GM13977 (cell line): ENCODE results near the gene ITPK1.

Source experiments
- DNase-seq: peaks from one replicate; pipeline ENCODE4 v3.0.0; 2012; ENCODE audit warnings: low spot score
- in situ Hi-C: fragments of 300-500 bp; cut with MboI; formaldehyde crosslinking; loops from one replicate; pipeline ENCODE4 v1.12.0; 2022; ENCODE audit warnings: low sequenced_read_pairs, low pct_unique_long_range_greater_than_20kb, mixed read lengths, inconsistent platforms; ENCODE audit not compliant: unreplicated experiment
- TF ChIP-seq, protein P1 (sequence below): IDR thresholded peaks from 2 replicates; pipeline ENCODE4 v1.5.1; 2012; ENCODE audit warnings: mild to moderate bottlenecking, control low read depth; ENCODE audit not compliant: insufficient read depth; ENCODE audit errors: extremely low read depth, missing control alignments

Gene ITPK1

DNA sequence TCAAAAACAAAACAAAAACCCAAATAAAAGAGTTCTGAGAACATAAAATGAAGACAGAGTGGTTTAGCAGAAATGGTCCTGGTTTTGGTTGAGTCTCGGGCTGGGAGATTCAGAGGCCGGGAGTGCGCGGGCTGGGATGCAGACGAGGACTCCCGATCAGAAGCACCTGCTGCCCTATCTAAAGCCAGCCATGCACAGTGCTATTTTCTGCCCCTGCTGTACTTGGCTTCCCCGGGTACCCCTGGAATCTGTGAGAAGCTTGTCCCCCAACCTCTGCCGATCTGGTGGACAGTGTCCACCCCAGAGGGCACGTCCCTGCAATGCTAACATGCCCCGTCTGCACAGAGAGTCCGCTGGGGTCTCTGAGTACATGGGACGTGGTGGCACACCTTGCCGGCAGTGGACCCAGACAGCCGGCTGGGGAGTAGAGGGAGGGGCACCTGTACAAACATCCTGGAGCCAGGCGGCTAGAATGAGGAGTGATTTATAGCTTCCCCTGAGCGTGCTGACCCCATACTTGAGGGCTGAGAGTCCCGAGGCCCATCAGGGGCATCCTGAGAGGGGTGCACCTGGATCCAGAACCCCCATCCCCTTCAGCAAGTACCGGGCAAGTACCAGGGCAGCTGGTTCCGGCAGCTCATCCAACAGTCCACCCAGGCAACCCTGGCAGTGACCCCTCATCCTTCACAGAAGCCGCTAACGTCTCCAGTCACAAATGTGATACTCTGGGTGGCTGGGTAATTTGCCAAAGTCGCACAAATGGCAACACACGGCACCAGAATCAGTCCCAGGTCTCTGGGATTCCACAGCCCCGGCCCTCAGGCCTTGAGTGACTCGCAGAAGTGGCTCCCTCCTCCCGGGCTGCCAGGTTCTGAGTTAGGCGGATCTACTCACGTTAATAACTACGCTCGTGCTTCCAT is 155.7 kb downstream of the ITPK1 start:
- DNase-seq, result no peak
- TF ChIP-seq, protein P1, sequence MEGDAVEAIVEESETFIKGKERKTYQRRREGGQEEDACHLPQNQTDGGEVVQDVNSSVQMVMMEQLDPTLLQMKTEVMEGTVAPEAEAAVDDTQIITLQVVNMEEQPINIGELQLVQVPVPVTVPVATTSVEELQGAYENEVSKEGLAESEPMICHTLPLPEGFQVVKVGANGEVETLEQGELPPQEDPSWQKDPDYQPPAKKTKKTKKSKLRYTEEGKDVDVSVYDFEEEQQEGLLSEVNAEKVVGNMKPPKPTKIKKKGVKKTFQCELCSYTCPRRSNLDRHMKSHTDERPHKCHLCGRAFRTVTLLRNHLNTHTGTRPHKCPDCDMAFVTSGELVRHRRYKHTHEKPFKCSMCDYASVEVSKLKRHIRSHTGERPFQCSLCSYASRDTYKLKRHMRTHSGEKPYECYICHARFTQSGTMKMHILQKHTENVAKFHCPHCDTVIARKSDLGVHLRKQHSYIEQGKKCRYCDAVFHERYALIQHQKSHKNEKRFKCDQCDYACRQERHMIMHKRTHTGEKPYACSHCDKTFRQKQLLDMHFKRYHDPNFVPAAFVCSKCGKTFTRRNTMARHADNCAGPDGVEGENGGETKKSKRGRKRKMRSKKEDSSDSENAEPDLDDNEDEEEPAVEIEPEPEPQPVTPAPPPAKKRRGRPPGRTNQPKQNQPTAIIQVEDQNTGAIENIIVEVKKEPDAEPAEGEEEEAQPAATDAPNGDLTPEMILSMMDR, result no peak
- in situ Hi-C loops, result loop anchor here (10.0 kb wide), 1 partner anchor 175 kb away; no protein-coding TSS in a partner anchor

DNA sequence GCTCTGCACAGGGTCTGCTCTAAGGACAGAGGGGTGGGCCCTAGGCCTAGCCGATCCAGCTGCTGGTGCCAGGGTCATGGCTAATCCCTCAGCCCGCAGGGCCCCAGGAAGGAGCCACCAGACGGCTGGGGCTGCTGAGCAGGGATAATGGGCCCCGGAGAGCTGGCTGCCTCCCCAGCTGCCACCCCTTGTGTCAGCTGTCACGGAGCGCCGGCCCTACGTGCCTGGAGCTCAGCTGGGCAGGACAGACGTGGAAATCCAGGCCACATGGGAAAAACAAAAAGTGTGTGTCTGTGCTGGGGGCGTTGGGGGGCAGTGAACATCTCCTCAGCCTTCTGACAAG is 156.6 kb downstream of the ITPK1 start:
- DNase-seq, result no peak
- in situ Hi-C loops, result loop anchor here (10.0 kb wide), 1 partner anchor 176 kb away; no protein-coding TSS in a partner anchor
- TF ChIP-seq, protein P1, result no peak

DNA sequence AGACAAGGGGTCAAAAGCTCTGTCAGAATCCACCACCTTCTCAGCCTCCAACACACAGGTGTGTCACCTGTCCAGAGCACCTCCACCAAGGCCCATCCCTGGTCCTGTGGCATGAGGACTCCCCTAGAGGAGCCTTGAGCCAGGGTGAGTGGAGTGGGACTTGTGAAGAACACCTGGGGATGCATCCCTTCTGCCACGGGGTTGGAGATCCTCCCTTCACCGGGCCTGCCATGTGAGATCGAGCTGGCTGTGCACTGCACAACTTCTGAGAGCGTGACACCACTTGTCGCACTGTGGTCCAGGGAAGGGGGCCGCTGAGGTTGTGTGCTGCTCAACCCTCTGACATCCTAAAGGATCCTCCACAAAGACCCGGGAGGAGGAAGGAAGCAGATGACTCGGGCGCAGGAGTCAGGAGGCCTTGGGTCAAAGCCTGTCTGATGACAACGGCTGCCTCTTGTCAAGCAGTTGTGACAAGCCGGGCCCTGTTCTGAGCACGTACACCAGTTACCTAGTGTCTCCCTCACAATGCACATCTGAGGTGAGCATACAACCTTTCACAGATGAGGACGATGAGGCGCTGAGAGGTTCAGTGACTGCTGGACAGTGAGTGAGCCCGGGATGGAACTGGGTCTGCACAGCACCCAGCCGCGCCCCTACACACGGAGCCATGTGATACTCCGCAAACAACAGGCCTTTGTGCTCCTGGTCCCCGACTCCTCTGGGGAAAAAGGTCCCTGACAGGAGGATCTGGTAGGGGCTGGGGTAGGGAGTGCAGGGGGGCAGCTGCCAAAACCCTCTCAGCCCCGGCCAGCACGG is 157.1 kb downstream of the ITPK1 start:
- in situ Hi-C loops, result loop anchor here (10.0 kb wide), 1 partner anchor 176 kb away; no protein-coding TSS in a partner anchor

DNA sequence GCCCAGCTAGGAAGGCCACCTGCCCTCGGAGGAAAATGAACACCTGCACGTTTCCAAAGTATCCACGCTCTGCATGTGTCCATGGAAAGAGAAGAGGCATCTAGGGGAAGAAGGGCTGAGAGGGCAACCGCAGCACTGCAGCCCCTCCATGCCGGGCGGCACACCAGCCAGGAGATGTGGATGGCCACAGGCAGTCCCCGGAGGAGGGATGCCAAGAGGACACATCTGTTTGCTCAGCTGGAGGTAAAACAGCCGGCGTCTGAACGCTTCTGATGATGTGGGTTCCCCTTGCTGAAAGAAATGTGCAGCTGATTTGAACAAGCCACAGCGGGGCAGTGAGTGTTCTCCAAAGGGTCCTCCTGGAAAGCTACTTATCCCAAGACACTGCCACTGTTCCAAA is 158.8 kb downstream of the ITPK1 start:
- in situ Hi-C loops, result loop anchor here (10.0 kb wide), 1 partner anchor 178 kb away; no protein-coding TSS in a partner anchor
- TF ChIP-seq, protein P1, result no peak
- no peak for DNase-seq

More for the DNA sequence above, 157.1 kb downstream of the ITPK1 start:
- DNase-seq, result no peak
- TF ChIP-seq, protein P1, result no peak

DNA sequence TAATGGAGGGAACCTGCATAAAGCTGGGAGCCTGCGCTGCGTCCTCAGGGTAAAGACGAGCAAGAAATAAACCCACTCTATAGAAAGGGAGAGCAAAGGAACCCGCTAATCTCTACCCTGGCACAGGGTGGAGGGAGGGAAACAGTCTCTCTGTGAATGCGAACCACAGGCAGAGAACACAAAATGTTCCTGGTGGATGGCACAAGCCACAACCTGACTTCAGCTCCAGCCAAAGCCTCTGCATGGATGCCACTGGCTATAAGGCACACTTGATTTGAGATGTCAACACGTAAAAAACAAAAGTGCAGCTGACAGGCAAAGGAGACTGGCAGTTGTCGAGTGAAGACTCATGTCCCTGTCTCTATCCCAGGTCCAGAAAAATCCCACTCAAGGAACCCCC is 160.3 kb downstream of the ITPK1 start:
- no peak for DNase-seq
- TF ChIP-seq, protein P1, result no peak
- in situ Hi-C loops, result loop anchor here (10.0 kb wide), 1 partner anchor 179 kb away; no protein-coding TSS in a partner anchor

DNA sequence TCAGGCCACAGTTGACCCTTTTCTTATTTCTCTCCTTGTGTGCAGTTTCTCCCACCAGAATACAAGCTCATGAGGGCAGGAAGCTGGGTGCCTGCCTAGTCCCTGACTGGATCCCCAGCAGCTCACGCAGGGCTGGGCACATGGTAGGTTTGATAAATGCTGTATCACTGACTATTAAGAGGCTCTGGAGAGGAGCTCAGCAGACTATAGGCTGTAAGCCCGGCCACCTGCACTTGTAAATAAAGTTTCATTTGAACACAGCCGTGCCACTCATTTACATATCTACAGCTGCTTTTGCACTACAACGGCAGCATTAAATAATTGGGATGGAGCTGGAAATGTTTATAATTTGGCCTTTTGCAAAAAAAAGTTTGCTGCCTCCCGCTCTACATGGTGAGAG is 160.8 kb downstream of the ITPK1 start:
- TF ChIP-seq, protein P1, result no peak
- no peak for DNase-seq
- in situ Hi-C loops, result loop anchor here (10.0 kb wide), 1 partner anchor 180 kb away; no protein-coding TSS in a partner anchor
